HG03457 (cell line): Measurements from ENCODE around the gene ANKRD11.
"Not testable (repeated sequence)": the region's sequence is repeated elsewhere in the genome, so short reads cannot be mapped to it uniquely, and the experiment has no call there.

ENCODE experiments used
- ATAC-seq: cut with Tn5 transposase; IDR thresholded peaks from one replicate; pipeline ENCODE4 v1.9.1; 2021; ENCODE audit warnings: moderate number of reproducible peaks; ENCODE audit not compliant: unreplicated experiment

Gene ANKRD11

DNA sequence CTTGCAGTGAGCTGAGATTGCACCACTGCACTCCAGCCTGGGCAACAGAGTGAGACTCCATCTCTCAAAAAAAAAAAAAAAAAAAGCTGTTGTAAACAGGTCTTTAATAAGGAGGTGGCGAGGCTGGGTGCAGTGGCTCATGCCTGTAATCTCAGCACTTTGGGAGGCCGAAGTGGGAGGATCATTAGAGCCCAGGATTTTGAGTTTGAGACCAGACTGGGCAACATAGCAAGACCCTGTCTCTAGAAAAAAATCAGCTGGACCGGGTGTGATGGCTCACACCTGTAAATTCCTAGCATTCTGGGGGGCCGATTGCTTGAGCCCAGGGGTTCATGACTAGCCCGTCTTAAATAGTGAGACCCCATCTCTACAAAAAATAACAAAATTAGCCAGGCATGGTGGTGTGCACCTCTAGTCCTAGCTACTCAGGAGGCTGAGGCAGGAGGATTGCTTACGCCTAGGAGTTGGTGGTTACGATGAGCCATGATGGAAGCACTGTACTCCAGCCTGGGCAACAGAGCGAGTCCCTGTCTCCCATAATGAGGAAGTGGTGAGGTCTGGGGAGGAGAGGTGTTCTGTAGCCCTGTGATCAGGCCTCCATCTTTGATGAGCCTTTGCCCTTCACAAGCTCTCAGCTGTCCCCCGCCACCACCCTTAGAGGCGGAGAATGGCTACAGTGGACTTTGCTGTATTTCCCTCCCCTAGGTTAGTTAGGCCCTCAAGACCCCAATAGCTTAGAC is 236.6 kb downstream of the ANKRD11 start:
- ATAC-seq = no peak

DNA sequence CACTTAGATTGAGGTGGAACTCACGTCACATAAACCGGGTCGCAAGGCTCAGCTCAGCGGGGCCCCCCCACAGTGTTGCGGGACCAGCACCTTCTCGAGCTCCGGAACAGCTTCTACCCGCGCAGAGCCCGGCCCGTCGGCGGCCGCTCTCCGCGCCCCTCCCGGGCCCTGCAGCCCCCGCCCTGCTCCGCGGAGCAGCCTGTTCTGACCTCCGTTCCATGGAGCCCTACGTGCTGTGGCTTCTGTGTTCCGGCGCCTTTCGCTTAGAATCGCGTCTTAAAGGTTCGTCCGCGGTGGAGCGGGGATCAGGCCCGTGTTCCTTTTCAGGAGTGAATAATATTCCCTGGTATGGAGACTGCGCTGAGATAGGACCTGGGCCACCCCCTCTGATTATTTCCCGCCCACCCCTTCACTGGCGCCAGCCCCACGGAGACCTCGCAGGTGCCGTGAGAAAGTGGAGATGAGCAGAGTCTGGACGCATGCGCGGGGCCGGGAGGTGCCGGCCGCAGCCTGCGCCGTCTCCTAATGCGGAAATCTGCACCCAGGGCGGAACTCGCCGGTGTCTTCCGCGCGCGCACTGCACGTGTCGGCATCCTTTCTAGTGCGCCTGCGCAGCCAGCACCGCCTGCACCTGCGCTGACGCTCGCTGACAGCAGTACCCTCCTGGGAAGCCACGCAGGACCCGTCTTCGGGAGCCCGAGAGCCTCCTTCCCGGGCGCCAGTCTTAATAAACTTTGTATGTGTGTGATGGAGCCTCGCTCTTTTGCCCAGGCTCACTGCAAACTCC is 242.0 kb downstream of the ANKRD11 start:
- ATAC-seq = no peak

DNA sequence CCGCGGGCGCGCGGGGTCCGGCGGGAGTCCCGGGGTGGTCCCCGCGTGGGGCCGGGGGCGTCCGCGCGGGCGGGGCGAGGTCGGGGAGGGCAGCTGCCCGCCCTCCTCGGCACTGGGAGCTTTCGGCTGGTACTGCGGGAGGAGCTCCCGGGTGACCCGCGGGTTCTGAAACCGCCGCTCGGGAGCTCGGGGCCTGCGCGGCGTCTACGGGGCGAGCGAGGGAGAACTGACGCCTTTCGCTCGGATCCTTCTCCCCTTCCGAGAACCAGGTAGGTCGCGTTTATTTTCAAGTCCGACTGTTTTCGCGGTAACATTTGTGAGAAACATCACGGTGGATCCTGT is 242.7 kb downstream of the ANKRD11 start:
- ATAC-seq = not testable (repeated sequence)

- ATAC-seq = no peak
These were observed 243.2 kb downstream of the ANKRD11 start for GRCh38 chr16:89246903-89247733.

DNA sequence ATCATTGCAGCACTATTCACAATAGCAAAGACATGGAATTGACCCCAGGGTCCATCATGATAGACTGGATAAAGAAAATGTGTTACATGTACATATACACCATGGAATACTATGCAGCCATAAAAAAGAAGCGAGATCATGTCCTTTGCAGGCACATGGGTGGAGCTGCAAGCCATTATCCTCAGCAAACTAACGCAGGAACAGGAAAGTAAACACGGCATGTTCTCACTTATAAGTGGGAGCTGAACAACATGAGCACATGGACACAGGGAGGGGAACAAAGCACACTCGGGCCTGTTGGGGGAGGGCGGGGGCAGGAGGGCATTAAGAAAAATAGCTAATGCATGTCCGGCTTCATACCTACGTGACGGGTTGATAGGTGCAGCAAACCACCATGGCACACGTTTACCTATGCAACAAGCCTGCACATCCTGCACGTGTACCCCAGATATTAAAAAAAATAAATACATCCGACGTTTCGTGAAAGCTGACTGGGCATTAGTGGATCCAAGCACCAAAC is 243.9 kb downstream of the ANKRD11 start:
- no peak for ATAC-seq

DNA sequence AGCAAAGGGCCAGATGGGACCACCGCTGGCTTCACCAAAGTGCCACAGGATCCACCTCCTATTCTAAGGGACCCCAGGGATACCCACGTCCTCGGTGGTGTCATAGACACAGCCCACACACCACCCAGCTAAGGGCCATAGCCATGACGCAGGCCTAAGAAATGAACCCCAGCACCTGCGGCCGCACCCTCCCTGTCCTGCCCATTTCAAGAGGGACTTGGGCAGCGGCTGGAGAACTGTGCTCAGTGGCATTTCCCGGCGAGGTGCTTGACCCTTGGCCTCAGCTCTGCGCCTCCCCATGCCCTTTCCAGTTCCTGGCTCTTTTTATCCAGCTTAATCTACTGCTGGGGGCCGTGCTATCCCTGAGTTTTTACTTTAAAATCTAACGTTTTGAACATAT is 245.6 kb downstream of the ANKRD11 start:
- no peak for ATAC-seq

- ATAC-seq = not testable (repeated sequence)
These were observed 246.1 kb downstream of the ANKRD11 start for GRCh38 chr16:89244264-89244663.

DNA sequence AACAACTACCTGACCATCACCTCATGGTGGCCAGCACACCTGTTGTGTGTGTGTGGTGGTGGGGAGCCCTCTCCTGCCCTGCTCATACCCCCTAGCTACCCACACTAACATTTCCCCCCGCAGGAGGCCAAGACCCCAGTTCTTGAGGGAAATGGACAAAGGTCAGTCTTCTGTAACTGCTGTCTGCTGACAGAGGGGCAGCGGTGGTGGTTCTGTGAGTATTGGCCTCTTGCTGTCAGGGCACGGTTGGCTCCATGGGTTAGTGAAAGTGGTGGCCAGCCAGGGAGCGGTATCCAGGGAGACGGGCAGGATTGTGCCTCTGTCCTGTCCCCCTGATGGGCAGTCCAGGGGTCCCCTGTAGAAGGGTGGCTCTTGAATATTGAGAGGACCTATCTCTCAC is 246.7 kb downstream of the ANKRD11 start:
- ATAC-seq = no peak

DNA sequence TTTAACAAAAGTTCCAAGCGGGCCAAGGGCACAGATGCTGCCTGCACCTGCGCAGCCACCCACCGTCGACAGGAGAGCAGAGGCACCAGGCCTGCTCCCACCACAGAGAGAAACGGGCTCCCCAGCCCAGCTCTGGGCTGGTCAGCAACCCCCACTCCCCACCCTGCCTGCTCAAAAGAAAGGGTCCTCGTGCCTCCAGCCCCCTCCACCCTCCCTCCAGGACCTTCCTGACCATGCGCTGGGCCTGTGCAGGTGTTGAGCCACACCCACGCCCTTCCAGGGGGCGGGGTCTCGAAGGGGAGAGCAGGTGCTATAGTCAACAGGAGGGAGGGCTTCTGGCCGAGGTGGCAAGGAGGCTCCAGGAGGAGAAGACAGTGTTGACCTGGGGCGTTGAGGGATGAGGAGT is 247.6 kb downstream of the ANKRD11 start:
- ATAC-seq = no peak

GRCh38 chr16:89241187-89242007 is 249.0 kb downstream of the ANKRD11 start:
- no peak for ATAC-seq

- no peak for ATAC-seq
These were observed 252.6 kb downstream of the ANKRD11 start for GRCh38 chr16:89237733-89238132.

DNA sequence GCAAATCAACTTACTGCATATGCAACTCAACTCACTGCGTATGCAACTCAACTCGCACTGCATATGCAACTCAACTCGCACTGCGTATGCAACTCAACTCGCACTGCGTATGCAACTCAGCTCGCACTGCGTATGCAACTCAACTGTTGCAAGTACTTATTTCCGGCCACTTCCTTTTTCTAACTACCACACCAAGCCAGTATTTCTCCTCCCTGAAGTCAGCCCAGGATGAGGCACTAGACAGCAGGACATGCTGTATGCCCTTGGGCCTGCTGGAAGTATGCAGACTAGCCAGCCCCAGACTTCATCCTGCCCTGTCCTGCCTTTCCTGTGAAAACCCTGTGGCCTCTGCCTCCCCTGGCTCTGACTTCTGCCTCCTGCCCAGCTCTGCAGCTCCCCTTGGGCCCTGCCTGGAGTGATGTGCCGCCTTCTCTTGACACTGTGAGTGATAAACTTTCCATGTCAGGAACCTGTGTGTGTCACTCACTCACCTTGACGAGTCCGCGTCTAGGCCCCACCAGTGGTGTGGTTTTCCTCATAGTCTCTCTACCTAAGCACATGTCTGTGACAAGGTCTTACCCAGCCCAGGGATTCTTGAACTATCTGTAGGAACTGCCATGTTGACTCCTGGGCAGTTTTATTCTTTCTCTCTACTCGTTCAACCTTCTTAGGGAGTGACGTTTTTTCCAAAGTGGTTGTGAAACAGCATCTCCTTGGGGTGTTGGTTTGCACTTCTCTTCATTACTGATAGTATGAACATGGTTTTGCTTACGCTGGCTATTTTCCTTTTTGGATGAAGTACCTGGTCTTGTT is 256.5 kb downstream of the ANKRD11 start:
- no peak for ATAC-seq

- ATAC-seq = no peak
These were observed 258.3 kb downstream of the ANKRD11 start for GRCh38 chr16:89232107-89232506.

GRCh38 chr16:89230255-89230654 is 260.1 kb downstream of the ANKRD11 start:
- ATAC-seq = no peak

DNA sequence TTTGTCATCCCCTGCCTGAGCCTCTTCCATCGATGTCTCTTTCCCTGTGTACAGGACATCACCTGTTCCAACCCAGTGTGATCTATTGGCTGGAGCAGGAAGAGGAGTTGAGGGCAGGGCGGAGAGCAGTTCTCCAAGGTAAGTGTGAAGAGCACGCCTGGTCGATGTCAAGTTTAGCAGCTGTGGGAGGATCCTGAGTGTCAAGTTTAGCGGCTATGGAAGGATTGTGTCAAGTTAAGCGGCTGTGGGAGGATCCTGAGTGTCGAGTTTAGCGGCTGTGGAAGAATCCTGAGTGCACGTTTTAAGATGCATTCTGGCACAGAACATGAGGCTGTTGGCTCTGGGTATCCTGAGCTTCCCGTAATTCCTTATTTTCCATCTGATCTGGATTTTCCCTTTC is 265.7 kb downstream of the ANKRD11 start:
- no peak for ATAC-seq

DNA sequence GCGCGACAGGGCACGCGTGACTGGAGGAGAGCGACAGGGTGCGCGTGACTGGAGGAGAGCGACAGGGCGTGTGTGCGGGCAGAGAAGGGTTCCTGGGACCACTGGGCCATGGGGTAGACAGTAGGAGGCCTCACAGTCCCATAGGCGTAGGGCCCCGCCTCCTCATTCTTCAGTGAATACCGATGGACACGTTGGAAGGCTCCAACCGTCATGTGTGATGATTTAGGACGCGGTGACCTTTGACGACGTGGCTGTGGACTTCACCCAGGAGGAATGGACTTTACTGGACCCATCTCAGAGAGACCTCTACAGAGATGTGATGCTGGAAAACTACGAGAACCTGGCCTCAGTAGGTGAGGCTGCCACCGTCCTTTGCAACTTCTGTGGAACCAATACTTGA is 267.4 kb downstream of the ANKRD11 start:
- ATAC-seq = no peak

DNA sequence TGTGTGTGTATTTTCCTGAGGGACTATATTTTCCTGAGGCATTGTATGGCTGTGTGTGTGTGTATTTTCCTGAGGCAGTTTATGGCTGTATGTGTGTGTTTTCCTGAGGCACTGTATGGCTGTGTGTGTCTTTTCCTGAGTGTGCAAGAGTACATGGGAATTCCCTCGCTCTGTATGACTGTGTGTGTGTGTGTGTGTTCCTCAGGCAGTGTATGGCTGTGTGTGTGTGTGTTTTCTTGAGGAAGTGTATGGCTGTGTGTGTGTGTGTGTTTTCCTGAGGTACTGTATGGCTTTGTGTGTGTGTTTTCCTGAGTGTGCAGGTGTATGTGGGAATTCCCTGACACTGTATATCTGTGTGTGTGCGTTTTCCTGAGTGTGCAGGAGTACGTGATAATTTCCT is 268.8 kb downstream of the ANKRD11 start:
- no peak for ATAC-seq

DNA sequence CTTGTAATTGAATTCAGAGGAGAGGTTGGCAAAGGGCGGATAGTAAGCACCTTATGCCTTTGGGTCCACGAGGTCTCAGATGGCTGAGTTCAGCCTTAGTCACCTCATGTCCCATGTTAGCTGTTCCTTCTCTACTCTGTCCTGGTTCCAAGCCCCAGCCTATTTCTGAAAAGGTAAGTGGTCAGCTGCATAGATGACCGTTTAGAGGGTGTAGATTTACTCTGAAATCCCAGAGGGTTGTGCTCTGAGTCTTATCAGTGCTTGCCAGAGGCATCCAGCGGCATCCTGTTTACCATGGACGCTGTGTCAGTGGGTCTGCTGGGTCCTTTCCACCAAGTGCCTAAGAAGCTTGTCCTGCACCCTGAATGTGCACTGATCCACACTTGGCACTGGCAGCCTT is 271.0 kb downstream of the ANKRD11 start:
- no peak for ATAC-seq
